Retinal pigment epithelial cell (primary cell): ENCODE measurements around the gene VHLL.

Experiments
- DNase-seq: peaks from one replicate; pipeline ENCODE4 v3.0.0-alpha.2; 2010; ENCODE audit warnings: low read depth
- H3K4me3 ChIP-seq: 2 replicates; pipeline ENCODE4 v1.5.1; 2011; ENCODE audit warnings: mild to moderate bottlenecking, low read length, control low read depth, moderate library complexity
- CTCF ChIP-seq: conservative IDR thresholded peaks from 2 replicates; pipeline ENCODE4 v1.5.1; 2011; ENCODE audit warnings: low read depth, low read length, control low read depth, inconsistent platforms

Gene VHLL

GRCh38 chr1:156289857-156290256 lies 9.2 kb downstream of the VHLL start:
- TF ChIP-seq CTCF = no peak
- no peak for DNase-seq
- no peak overlapping the region for H3K4me3 ChIP-seq

GRCh38 chr1:156286061-156286460 lies 13.0 kb downstream of the VHLL start:
- H3K4me3 ChIP-seq = no peak overlapping the region
- no peak for TF ChIP-seq CTCF
- DNase-seq = no peak

GRCh38 chr1:156285437-156285836 lies 13.7 kb downstream of the VHLL start:
- TF ChIP-seq CTCF = no peak
- no peak overlapping the region for H3K4me3 ChIP-seq

GRCh38 chr1:156284757-156285156 lies 14.3 kb downstream of the VHLL start:
- no peak for DNase-seq
- TF ChIP-seq CTCF = no peak
- H3K4me3 ChIP-seq = no peak overlapping the region

More at GRCh38 chr1:156285437-156285836, 13.7 kb downstream of the VHLL start:
- no peak for DNase-seq

GRCh38 chr1:156284112-156284511 lies 15.0 kb downstream of the VHLL start, which contains the start of gene TMEM79:
Gene TMEM79 (plus strand): TSS chr1:156284325. CDS start chr1:156285227, 902 bp downstream.
- no peak for TF ChIP-seq CTCF
- no peak for DNase-seq
- peak within 1 kb of the TSS; percentile 81 for H3K4me3 ChIP-seq

- TF ChIP-seq CTCF = no peak
- peak overlapping the region; percentile 81 for H3K4me3 ChIP-seq
- no peak for DNase-seq
Measured at GRCh38 chr1:156283521-156283920, 15.6 kb downstream of the VHLL start.

- TF ChIP-seq CTCF = no peak
- H3K4me3 ChIP-seq = peak within 1 kb of the TSS; percentile 81
- DNase-seq = peak; percentile 97
Measured at GRCh38 chr1:156282479-156283222, 16.5 kb downstream of the VHLL start, which contains the start of gene SMG5. Gene SMG5 (minus strand): TSS chr1:156282825. CDS start chr1:156282680, 145 bp downstream.
